Measurements from ENCODE around the gene SRRM2. TPM values are rescaled to one million over a fixed set of nuclear protein-coding genes. Genes with fewer than 3 reads are reported as not detected.

The SRRM2 gene
- total RNA-seq, 2 donors from 2014 or later, result 118 to 174 TPM

- peaks cover 3 to 20% of the 10 kb centered on the region in 2 donors for H3K4me1 ChIP-seq
- no peak for DNase-seq (ENCODE audit: low spot score)
- TF ChIP-seq CTCF (IDR thresholded peaks at IDR 0.05), result no peak
- H3K36me3 ChIP-seq, result peaks cover 100% of the 10 kb centered on the region
- no peak overlapping the region for H3K4me3 ChIP-seq
- no peaks in the 10 kb centered on the region for H3K27me3 ChIP-seq
- no peaks in the 10 kb centered on the region for H3K9me3 ChIP-seq
- no peak overlapping the region for H3K27ac ChIP-seq
Measured at GRCh38 chr16:2767891-2768290, 15.5 kb downstream of the SRRM2 start.

DNA sequence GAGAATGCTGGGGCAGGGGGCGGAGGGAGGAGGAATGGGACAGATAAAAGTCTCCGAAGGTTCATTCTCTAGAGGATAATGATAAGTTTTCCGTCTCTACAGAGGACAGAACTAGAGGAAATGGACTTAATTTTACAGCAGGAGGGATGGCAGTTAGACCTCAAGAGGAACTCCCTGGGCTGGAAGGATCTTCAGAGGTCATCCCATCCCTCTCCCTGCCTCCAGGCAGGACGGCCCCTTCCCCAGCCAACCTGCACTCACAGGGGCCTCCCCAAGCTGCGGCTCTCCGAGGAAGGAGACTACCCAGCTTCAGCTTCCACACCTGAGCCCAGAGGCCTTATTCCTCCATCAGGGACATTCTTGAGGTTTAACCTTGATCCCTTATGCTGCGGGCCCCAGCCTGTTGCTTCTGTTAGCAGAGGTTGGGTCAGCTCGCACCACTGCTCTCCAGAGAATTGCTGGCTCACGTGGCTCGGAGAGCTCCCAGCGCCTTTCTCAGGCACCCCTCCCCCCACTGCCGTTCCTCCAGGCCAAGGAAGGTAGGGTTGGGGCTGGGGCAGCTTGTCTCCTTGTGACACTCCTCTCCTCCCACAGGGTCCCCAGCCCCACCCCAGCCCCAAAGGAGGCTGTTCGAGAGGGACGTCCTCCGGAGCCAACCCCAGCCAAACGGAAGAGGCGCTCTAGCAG is 16.1 kb downstream of the SRRM2 start:
- Histone ChIP-seq H3K27ac (no peak overlapping the region), H3K4me1 (peaks cover 3 to 20% of the 10 kb centered on the region in 2 donors), H3K9me3 (no peaks in the 10 kb centered on the region), H3K4me3 (no peak overlapping the region), H3K36me3 (peaks cover 95% of the 10 kb centered on the region), H3K27me3 (no peaks in the 10 kb centered on the region)
- DNase-seq (ENCODE audit: low spot score), result no peak
- no peak for TF ChIP-seq CTCF (IDR thresholded peaks at IDR 0.05)

DNA sequence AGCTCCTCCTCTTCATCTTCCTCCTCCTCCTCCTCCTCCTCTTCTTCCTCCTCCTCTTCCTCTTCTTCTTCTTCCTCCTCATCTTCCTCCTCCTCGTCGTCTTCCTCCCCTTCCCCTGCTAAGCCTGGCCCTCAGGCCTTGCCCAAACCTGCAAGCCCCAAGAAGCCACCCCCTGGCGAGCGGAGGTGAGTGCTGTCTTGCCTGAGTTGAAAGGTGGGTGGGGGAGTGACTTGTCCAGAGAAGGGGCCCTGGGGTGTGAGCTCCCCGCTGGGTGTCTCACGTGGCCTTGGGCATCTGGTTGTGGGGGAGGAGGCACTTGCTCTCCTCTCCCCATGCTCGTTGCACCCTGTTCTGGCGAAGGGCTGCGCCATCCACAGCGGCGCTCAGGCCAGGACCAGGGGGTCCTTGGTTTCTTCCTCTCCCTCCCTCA is 16.7 kb downstream of the SRRM2 start:
- peaks cover 3 to 20% of the 10 kb centered on the region in 2 donors for H3K4me1 ChIP-seq
- no peak overlapping the region for H3K4me3 ChIP-seq
- no peak overlapping the region for H3K27ac ChIP-seq
- H3K36me3 ChIP-seq, result peaks cover 89% of the 10 kb centered on the region
- H3K9me3 ChIP-seq, result no peaks in the 10 kb centered on the region
- no peak for TF ChIP-seq CTCF (IDR thresholded peaks at IDR 0.05)
- no peak for DNase-seq (ENCODE audit: low spot score)
- no peaks in the 10 kb centered on the region for H3K27me3 ChIP-seq

DNA sequence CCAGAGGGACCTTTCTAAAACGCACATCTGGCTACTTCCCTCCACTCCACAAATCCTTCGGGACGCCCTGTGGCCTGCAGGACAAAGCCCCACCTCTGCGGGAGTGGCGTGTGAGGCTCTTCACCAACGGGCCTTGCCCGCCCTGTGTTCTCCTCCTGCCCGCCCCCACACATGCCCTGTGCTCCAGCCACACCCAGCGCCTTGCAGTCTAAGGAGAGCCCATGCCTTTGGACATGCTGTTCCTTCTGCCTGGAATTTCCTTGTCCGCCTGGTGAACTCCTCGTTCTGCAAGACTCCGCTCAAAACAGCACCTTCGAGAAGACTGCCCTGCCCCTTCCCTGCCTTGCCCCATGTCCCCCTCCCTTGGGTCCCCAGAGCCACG is 17.2 kb downstream of the SRRM2 start:
- Histone ChIP-seq H3K4me1 (peaks cover 3 to 25% of the 10 kb centered on the region in 2 donors), H3K27ac (no peak overlapping the region), H3K9me3 (no peaks in the 10 kb centered on the region), H3K27me3 (no peaks in the 10 kb centered on the region), H3K4me3 (no peak overlapping the region), H3K36me3 (peaks cover 84% of the 10 kb centered on the region)
- no peak for DNase-seq (ENCODE audit: low spot score)
- no peak for TF ChIP-seq CTCF (IDR thresholded peaks at IDR 0.05)

GRCh38 chr16:2770057-2770951 is 17.9 kb downstream of the SRRM2 start:
- Histone ChIP-seq H3K4me3 (no peak overlapping the region), H3K9me3 (no peaks in the 10 kb centered on the region), H3K27ac (no peak overlapping the region), H3K4me1 (peaks cover 3 to 29% of the 10 kb centered on the region in 2 donors), H3K27me3 (no peaks in the 10 kb centered on the region), H3K36me3 (peaks cover 77% of the 10 kb centered on the region)
- DNase-seq (ENCODE audit: low spot score), result no peak
- TF ChIP-seq CTCF (IDR thresholded peaks at IDR 0.05), result no peak

All from right atrium auricular region (tissue), 2 donors.